HCT116 (cell line): ENCODE data around the gene IFIH1. TPM values are rescaled to one million over a fixed set of nuclear protein-coding genes. Genes with fewer than 3 reads are reported as not detected.

ENCODE experiments used
- ATAC-seq: fragments of 200-7000 bp; cut with Tn5 transposase; 2 replicates; pipeline ENCODE4 v1.9.1; 2020; ENCODE audit warnings: mild to moderate bottlenecking, moderate library complexity
- BruUV-seq: library from RNA; stranded (reverse); fragments of 400-500 nt; replicated peaks from 2 replicates; lab custom pipeline; 2021; lab: Mats Ljungman, UMichigan
- CTCF ChIA-PET: fragments of 300-600 bp; sonication (Branson Sonifier 250); formaldehyde crosslinking; loops from one replicate; lab custom pipeline; 2021; ENCODE audit warnings: antibody characterized with exemption; lab: Charles Lee
- POLR2A ChIA-PET: fragments of 300-600, 350-600 bp; sonication (Branson Sonifier 250); formaldehyde crosslinking; loops from one replicate; lab custom pipeline; 2021; ENCODE audit warnings: antibody characterized with exemption; lab: Charles Lee
- RAD21 ChIA-PET, 2 experiments: fragments of 300-600 bp; sonication (Branson Sonifier 250); formaldehyde crosslinking; loops; one replicate each; lab custom pipeline; 2023; ENCODE audit warnings: low total read pairs in 2 of 2; ENCODE audit not compliant: uncharacterized antibody in 2 of 2, unreplicated experiment in 2 of 2, low non-redundant PET in 1 of 2; lab: Charles Lee
- DNase-seq: peaks from one replicate; pipeline ENCODE4 v3.0.0-alpha.2; 2010; ENCODE audit warnings: low read depth, low spot score
- H2AFZ ChIP-seq: fragments of 200-600 bp; shearing (Covaris generic), sonication (generic); 2 replicates; pipeline ENCODE4 v1.6.1; 2017; ENCODE audit warnings: low read depth, mixed run types, mixed read lengths, antibody characterized with exemption, low read length; ENCODE audit not compliant: poor library complexity, severe bottlenecking
- H3K27ac ChIP-seq: 2 replicates; pipeline ENCODE4 v1.5.1; 2012; ENCODE audit warnings: low read depth, low read length
- H3K27me3 ChIP-seq: fragments of 200-600 bp; sonication (generic); 2 replicates; pipeline ENCODE4 v1.6.1; 2016; ENCODE audit warnings: mixed run types, low read length, mixed read lengths; ENCODE audit not compliant: insufficient read depth
- H3K36me3 ChIP-seq, 2 experiments: fragments of 200-500 bp in 1 of 2; fragments of 200-600 bp in 1 of 2; sonication (Bioruptor generic) in 1 of 2; sonication (generic) in 1 of 2; 2 replicates each; pipeline versions ENCODE4 v1.5.1 to v1.6.1; 2014 to 2016; ENCODE audit warnings: low read length in 2 of 2, inconsistent platforms in 1 of 2, mixed read lengths in 1 of 2, mixed run types in 1 of 2; ENCODE audit not compliant: insufficient read depth in 2 of 2, control insufficient read depth in 1 of 2
- H3K4me1 ChIP-seq, 2 experiments: fragments of 200-600 bp in 1 of 2; sonication (generic) in 1 of 2; 2 replicates each; pipeline versions ENCODE4 v1.5.1 to v1.6.1; 2012 to 2017; ENCODE audit warnings: low read length in 2 of 2, inconsistent platforms in 1 of 2, mild to moderate bottlenecking in 1 of 2, mixed read lengths in 1 of 2, mixed run types in 1 of 2, moderate library complexity in 1 of 2; ENCODE audit not compliant: insufficient read depth in 2 of 2, control insufficient read depth in 1 of 2
- H3K4me2 ChIP-seq: fragments of 200-600 bp; sonication (generic); 2 replicates; pipeline ENCODE4 v1.6.1; 2017; ENCODE audit warnings: mixed run types, low read length, mixed read lengths
- H3K4me3 ChIP-seq, 2 experiments: fragments of 200-600 bp in 1 of 2; sonication (generic) in 1 of 2; replicated peaks in 1 of 2; 2 replicates each; pipeline ENCODE4 v1.5.1; 2011 to 2016; ENCODE audit warnings: low read length in 2 of 2, control low read depth in 1 of 2, low read depth in 1 of 2, mild to moderate bottlenecking in 1 of 2, mixed read lengths in 1 of 2, mixed run types in 1 of 2
- H3K79me2 ChIP-seq: fragments of 200-600 bp; sonication (generic); 2 replicates; pipeline ENCODE4 v1.6.1; 2017; ENCODE audit warnings: mild to moderate bottlenecking, mixed run types, low read length, moderate library complexity, mixed read lengths; ENCODE audit not compliant: insufficient read depth
- H3K9ac ChIP-seq: fragments of 200-600 bp; sonication (generic); 2 replicates; pipeline ENCODE4 v1.6.1; 2016; ENCODE audit warnings: low read length, mixed read lengths
- H3K9me2 ChIP-seq: fragments of 200-600 bp; sonication (generic), shearing (Covaris generic); 2 replicates; pipeline ENCODE4 v1.6.1; 2017; ENCODE audit warnings: mixed run types, mild to moderate bottlenecking, moderate library complexity; ENCODE audit not compliant: insufficient read depth
- H3K9me3 ChIP-seq, 2 experiments: fragments of 200-500 bp in 1 of 2; fragments of 200-600 bp in 1 of 2; sonication (Bioruptor generic) in 1 of 2; sonication (generic) in 1 of 2; 2 replicates each; pipeline ENCODE4 v1.6.1; 2014 to 2017; ENCODE audit warnings: low read length in 2 of 2, mixed read lengths in 2 of 2, inconsistent platforms in 1 of 2, low read depth in 1 of 2, mild to moderate bottlenecking in 1 of 2, mixed run types in 1 of 2, moderate library complexity in 1 of 2; ENCODE audit not compliant: control insufficient read depth in 1 of 2, insufficient read depth in 1 of 2
- H4K20me1 ChIP-seq: fragments of 200-600 bp; sonication (generic), shearing (Covaris generic); 2 replicates; pipeline ENCODE4 v1.6.1; 2017; ENCODE audit warnings: mixed run types, mild to moderate bottlenecking, moderate library complexity; ENCODE audit not compliant: insufficient read depth
- ATF3 ChIP-seq: IDR thresholded peaks from 2 replicates; pipeline ENCODE4 v1.6.1; 2012
- CEBPB ChIP-seq: IDR thresholded peaks from 2 replicates; pipeline ENCODE4 v1.6.1; 2012; ENCODE audit warnings: low read depth
- CTCF ChIP-seq, 3 experiments: fragments of 200-600 bp in 1 of 3; sonication (generic) in 1 of 3; IDR thresholded peaks in 2 of 3; conservative IDR thresholded peaks in 1 of 3; 2 replicates each; pipeline ENCODE4 v1.5.1; 2012 to 2017; ENCODE audit warnings: low read depth in 2 of 3, low read length in 2 of 3, antibody characterized with exemption in 1 of 3, borderline replicate concordance in 1 of 3, control low read depth in 1 of 3, mild to moderate bottlenecking in 1 of 3, mixed read lengths in 1 of 3, mixed run types in 1 of 3, moderate library complexity in 1 of 3; ENCODE audit not compliant: insufficient read depth in 1 of 3
- EZH2 ChIP-seq: fragments of 200-600 bp; sonication (generic); IDR thresholded peaks from 2 replicates; pipeline ENCODE4 v1.6.1; 2017; ENCODE audit warnings: antibody characterized with exemption, mixed run types
- FOSL1 ChIP-seq: IDR thresholded peaks from 2 replicates; pipeline ENCODE4 v1.6.1; 2012; ENCODE audit warnings: low read depth
- JUND ChIP-seq: IDR thresholded peaks from 2 replicates; pipeline ENCODE4 v1.6.1; 2012
- MAX ChIP-seq: IDR thresholded peaks from 2 replicates; pipeline ENCODE4 v1.6.1; 2012
- POLR2A ChIP-seq: IDR thresholded peaks from 2 replicates; pipeline ENCODE4 v1.7.0; 2011; ENCODE audit warnings: borderline replicate concordance; ENCODE audit not compliant: insufficient read depth, insufficient read length; ENCODE audit errors: extremely low read depth
- POLR2AphosphoS5 ChIP-seq: IDR thresholded peaks from 2 replicates; pipeline ENCODE4 v1.6.1; 2011; ENCODE audit warnings: mild to moderate bottlenecking, low read depth, low read length, moderate library complexity
- RAD21 ChIP-seq: IDR thresholded peaks from 2 replicates; pipeline ENCODE4 v1.6.1; 2012; ENCODE audit warnings: low read depth, mild to moderate bottlenecking
- REST ChIP-seq: IDR thresholded peaks from 2 replicates; pipeline ENCODE4 v1.6.1; 2012; ENCODE audit warnings: low read depth
- SIN3A ChIP-seq: IDR thresholded peaks from 2 replicates; pipeline ENCODE4 v1.6.1; 2012; ENCODE audit warnings: low read depth
- SP1 ChIP-seq: IDR thresholded peaks from 2 replicates; pipeline ENCODE4 v1.6.1; 2012; ENCODE audit warnings: low read depth
- SRF ChIP-seq: IDR thresholded peaks from 2 replicates; pipeline ENCODE4 v1.6.1; 2012; ENCODE audit warnings: low read depth
- TCF7L2 ChIP-seq: IDR thresholded peaks from 2 replicates; pipeline ENCODE4 v1.7.0; 2011; ENCODE audit warnings: borderline replicate concordance, inconsistent platforms; ENCODE audit not compliant: insufficient read depth, insufficient read length; ENCODE audit errors: extremely low read depth
- ZFX ChIP-seq: fragments of 450-650 bp; IDR thresholded peaks from 2 replicates; pipeline ENCODE4 v1.6.1; 2017
- intact Hi-C: fragments of 100-400 bp; cut with micrococcal nuclease; formaldehyde crosslinking; loops from 2 replicates; pipeline ENCODE4 v1.10.0; 2022
- total RNA-seq: library from RNA; stranded (reverse); gene quantifications from one replicate; pipeline ENCODE4 v1.2.1, GENCODE V29; 2021; ENCODE audit not compliant: unreplicated experiment

Gene IFIH1
- total RNA-seq, 1 experiment from 2014 or later: 7.0 TPM

- TF ChIP-seq REST (no peak), EZH2 (no peak), SRF (no peak), CEBPB (no peak)
Observed at GRCh38 chr2:162245061-162245460, 73.4 kb downstream of the IFIH1 start (continued).

GRCh38 chr2:162244541-162245031 lies 73.9 kb downstream of the IFIH1 start:
- Histone ChIP-seq H3K4me3 (no peak overlapping the region; a peak in 1 of 4 replicates), H3K27ac (no peak overlapping the region), H3K4me2 (peak overlapping the region; percentile 48), H3K9me3 (no peaks in the 10 kb centered on the region), H3K4me1 (peaks cover 0 to 26% of the 10 kb centered on the region in 2 experiments; a peak in 2 of 4 replicates), H3K27me3 (no peaks in the 10 kb centered on the region), H3K79me2 (no peaks in the 10 kb centered on the region), H2AFZ (peak overlapping the region; percentile 87), H3K9me2 (no peaks in the 10 kb centered on the region), H4K20me1 (no peaks in the 10 kb centered on the region), H3K9ac (no peak overlapping the region), H3K36me3 (no peaks in the 10 kb centered on the region)
- ChIA-PET CTCF (no interaction called here), POLR2A (no interaction called here), RAD21 (no interaction called here)
- intact Hi-C loops: no loop called here
- ATAC-seq (peak; percentile 81), DNase-seq (peak; percentile 22)
- BruUV-seq: no TSS peak
- TF ChIP-seq RAD21: no peak
- TF ChIP-seq MAX: no peak
- no peak for TF ChIP-seq CTCF (IDR thresholded peaks at IDR 0.05 in 2 of 3, conservative IDR thresholded peaks at IDR 0.05 in 1 of 3; ENCODE audit: borderline replicate concordance in 1 of 3, insufficient read depth in 1 of 3, low read depth in 2 of 3, low read length in 2 of 3)
- peak; percentile 49; the same call in 1 of the 2 replicates for TF ChIP-seq FOSL1
- TF ChIP-seq TCF7L2: no peak
- peak; percentile 35; the same call in 1 of the 2 replicates for TF ChIP-seq JUND
- TF ChIP-seq SP1: 0 out of 2 replicates have a peak, but pooled peaks have one; percentile 31
- no peak for TF ChIP-seq ATF3
- no peak for TF ChIP-seq REST
- no peak for TF ChIP-seq SIN3A
- TF ChIP-seq SRF: no peak
- TF ChIP-seq POLR2A: no peak
- no peak for TF ChIP-seq POLR2AphosphoS5
- no peak for TF ChIP-seq ZFX
- TF ChIP-seq CEBPB: peak; percentile 57
